ENCODE measurements around the gene COPRS. TPM values are rescaled to one million over a fixed set of nuclear protein-coding genes. Genes with fewer than 3 reads are reported as not detected.

Gene COPRS
- total and polyA plus RNA-seq, 8 donors: 22.8 to 61.4 (median 53.7) TPM

DNA sequence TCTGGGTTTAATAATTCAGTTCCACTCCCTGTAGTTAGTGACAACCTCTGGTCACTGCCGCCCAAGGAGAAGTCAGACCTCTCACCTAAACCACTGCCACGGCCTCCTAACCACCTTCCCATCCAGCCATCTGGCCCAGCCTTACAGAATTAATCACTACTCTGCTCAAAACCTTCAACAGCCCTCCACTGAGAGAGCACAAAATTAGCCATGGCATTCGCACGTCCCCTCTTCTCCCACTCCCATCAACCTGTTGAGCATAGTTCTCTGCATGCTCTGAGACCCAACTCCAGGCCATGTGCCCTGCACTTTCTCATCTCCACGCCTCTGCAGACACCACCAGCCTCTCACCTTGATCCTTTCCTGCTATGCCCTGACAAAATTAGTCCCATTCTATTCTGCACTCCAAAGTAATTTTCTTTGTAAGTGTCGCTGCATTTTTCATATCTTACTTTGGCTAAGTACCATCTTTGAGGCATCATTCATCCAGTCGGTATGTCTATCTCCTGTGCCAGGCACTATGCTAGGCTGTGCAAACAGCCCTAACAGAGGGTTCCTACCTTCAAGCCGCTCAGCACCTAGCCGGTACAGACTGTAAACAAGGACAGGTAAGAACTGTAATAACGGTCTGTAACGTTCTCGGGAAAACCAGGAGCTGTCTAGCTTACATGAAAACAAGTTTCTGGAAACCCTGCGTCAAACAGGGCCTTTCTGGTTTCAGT lies 963 bp downstream of the COPRS start:
- Histone ChIP-seq H3K4me3 (peak overlapping the region; percentile 77 to 92 (median 82)), H3K27ac (peak overlapping the region; percentile 74 to 96 (median 93)), H3K9me3 (no peaks in the 10 kb centered on the region), H3K36me3 (peaks cover 5 to 55% (median 48%) of the 10 kb centered on the region in 4 donors), H3K27me3 (no peaks in the 10 kb centered on the region), H3K4me1 (peaks cover 10 to 31% (median 23%) of the 10 kb centered on the region in 4 donors)
- intact Hi-C loops (cut with DNase I; ENCODE audit: low total_unique reads): no loop called here
- 23 to 34% (median 30%) methylated on average over 13 of the region's 13 CpGs for WGBS, 5 donors
- TF ChIP-seq POLR2A (IDR thresholded peaks at IDR 0.05) (no peak), CTCF (IDR thresholded peaks at IDR 0.05) (no peak), POLR2AphosphoS5 (IDR thresholded peaks at IDR 0.05) (no peak), EP300 (IDR thresholded peaks at IDR 0.05) (no peak)
- DNase-seq: no peak

DNA sequence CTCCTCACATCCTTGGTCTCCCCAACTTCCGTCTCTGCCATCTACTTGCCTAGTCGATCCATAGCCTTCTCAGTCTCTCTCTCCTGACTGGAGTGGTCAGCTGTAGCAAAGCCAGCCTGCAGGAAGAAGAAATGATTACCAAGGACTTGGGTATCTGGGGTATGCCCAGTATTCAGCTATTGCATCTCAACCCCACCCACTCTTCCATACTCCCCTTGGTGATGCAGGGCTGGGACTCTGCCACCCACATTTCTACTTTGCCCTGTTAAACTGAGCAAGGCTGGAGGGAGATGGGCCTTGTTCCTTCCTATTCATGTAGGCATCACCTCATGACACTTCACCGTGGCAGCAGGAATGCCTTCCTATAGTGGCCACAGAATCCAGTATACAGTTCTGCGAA lies 2.3 kb downstream of the COPRS start:
- H3K27ac ChIP-seq: no peak overlapping the region
- H3K9me3 ChIP-seq: no peaks in the 10 kb centered on the region
- no peak for TF ChIP-seq EP300 (IDR thresholded peaks at IDR 0.05)
- TF ChIP-seq POLR2A (IDR thresholded peaks at IDR 0.05): no peak
- TF ChIP-seq POLR2AphosphoS5 (IDR thresholded peaks at IDR 0.05): no peak
- TF ChIP-seq CTCF (IDR thresholded peaks at IDR 0.05): no peak
- no peak overlapping the region for H3K4me3 ChIP-seq
- DNase-seq: no peak
- H3K36me3 ChIP-seq: peaks cover 6 to 55% (median 48%) of the 10 kb centered on the region in 4 donors
- H3K4me1 ChIP-seq: peaks cover 10 to 31% (median 23%) of the 10 kb centered on the region in 4 donors
- WGBS, 5 donors: 92 to 98% (median 96%) methylated on average over 4 of the region's 4 CpGs
- no peaks in the 10 kb centered on the region for H3K27me3 ChIP-seq
- intact Hi-C loops (cut with DNase I; ENCODE audit: low total_unique reads): no loop called here

DNA sequence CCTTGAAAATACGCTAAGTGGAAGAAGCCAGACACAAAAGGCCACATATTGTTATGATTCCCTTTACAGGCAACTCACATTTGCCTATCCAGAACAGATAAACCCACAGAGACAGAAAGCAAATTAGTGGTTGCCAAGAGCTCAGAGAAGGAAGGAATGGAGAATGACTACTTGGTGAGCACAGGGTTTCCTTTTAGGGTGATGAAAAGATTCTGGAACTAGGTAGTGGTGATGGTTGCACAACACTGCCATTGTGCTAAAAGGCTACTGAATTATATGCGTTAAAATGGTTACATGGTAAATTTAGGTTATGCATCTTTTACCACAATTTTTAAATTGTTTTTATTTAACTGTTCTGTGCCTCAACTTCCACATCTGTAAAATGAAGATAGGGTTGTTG lies 4.4 kb downstream of the COPRS start:
- no peak for DNase-seq
- Histone ChIP-seq H3K4me1 (peaks cover 10 to 31% (median 21%) of the 10 kb centered on the region in 4 donors), H3K9me3 (no peaks in the 10 kb centered on the region), H3K4me3 (no peak overlapping the region), H3K27me3 (no peaks in the 10 kb centered on the region), H3K36me3 (peaks cover 8 to 57% (median 46%) of the 10 kb centered on the region in 4 donors), H3K27ac (no peak overlapping the region)
- intact Hi-C loops (cut with DNase I; ENCODE audit: low total_unique reads): no loop called here
- TF ChIP-seq EP300 (IDR thresholded peaks at IDR 0.05): no peak
- TF ChIP-seq POLR2AphosphoS5 (IDR thresholded peaks at IDR 0.05): no peak
- no peak for TF ChIP-seq CTCF (IDR thresholded peaks at IDR 0.05)
- TF ChIP-seq POLR2A (IDR thresholded peaks at IDR 0.05): no peak
- 87 to 99% (median 95%) methylated on average over 2 of the region's 2 CpGs for WGBS, 5 donors

- Histone ChIP-seq H3K27ac (no peak overlapping the region), H3K27me3 (no peaks in the 10 kb centered on the region), H3K4me1 (peaks cover 10 to 26% (median 17%) of the 10 kb centered on the region in 4 donors), H3K4me3 (no peak overlapping the region), H3K9me3 (no peaks in the 10 kb centered on the region), H3K36me3 (peaks cover 8 to 57% (median 46%) of the 10 kb centered on the region in 4 donors)
- 81 to 95% (median 90%) methylated on average over 7 of the region's 7 CpGs for WGBS, 5 donors
- TF ChIP-seq POLR2AphosphoS5 (IDR thresholded peaks at IDR 0.05): no peak
- TF ChIP-seq EP300 (IDR thresholded peaks at IDR 0.05): no peak
- no peak for TF ChIP-seq CTCF (IDR thresholded peaks at IDR 0.05)
- no peak for TF ChIP-seq POLR2A (IDR thresholded peaks at IDR 0.05)
- DNase-seq: no peak
- intact Hi-C loops (cut with DNase I; ENCODE audit: low total_unique reads): no loop called here
These were observed 5.1 kb downstream of the COPRS start for GRCh38 chr17:31853911-31854470.

All from stomach (tissue), 9 donors.